GM21360 (cell line): Measurements from ENCODE around the gene NPAS3.

Experiments
- ATAC-seq: cut with Tn5 transposase; IDR thresholded peaks from one replicate; pipeline ENCODE4 v1.9.1; 2021; ENCODE audit warnings: mild to moderate bottlenecking, moderate library complexity; ENCODE audit not compliant: unreplicated experiment

NPAS3 gene

DNA sequence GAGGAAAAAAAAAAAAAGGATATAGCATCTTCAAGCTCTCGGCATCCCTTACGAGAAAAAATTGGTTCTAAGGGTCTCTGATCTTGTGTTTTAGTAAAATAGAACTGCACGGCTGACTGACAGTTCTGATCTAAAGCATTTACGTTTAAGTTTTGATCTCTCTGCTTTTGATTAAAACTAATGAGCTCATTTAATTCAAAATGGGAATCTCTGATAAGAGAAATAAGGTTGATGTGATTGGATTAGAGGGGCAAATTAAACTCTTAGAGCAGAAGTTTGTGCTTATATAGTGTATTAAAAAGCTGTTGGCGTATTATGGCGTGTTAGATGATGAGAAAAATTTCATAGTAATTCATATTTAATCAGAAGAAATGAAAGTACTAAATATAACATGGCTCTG lies 794.6 kb downstream of the NPAS3 start:
- no peak for ATAC-seq

DNA sequence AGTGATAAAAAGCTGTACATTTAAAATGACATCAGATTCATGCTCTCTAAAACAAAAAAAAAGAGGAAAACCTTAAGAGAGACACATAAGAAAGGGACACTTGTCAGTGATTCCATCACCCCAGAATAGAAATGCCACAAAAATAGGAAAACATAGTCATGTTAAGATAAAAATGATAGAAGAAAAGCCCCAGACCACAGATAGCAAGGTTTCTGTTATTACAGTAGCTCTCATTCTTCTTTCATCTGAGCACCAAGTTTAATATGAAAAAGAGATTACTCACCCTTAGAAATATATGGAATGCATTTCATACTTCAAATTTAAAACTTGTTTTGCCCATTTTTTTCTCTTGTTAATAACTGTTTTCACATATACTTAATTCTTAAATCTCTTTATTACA lies 795.0 kb downstream of the NPAS3 start:
- no peak for ATAC-seq

DNA sequence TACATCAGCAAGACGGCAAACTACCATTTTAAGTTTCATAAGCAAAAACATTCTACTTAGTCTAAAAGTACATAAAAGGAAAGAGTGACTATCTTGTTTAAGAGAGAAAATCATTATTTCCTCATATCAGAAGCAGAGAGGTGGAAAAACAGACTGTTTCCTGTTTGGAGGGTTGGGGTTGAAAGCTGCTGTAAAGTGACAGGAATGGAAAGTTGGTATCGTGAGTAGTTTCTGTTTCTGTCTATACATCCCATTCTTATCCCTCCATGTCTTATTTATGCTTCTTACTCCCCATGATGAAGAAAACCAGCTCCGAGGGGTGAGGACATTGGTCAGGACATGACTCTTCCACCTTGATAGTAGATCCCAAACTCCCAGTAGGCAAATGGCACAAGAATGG lies 795.7 kb downstream of the NPAS3 start:
- no peak for ATAC-seq

DNA sequence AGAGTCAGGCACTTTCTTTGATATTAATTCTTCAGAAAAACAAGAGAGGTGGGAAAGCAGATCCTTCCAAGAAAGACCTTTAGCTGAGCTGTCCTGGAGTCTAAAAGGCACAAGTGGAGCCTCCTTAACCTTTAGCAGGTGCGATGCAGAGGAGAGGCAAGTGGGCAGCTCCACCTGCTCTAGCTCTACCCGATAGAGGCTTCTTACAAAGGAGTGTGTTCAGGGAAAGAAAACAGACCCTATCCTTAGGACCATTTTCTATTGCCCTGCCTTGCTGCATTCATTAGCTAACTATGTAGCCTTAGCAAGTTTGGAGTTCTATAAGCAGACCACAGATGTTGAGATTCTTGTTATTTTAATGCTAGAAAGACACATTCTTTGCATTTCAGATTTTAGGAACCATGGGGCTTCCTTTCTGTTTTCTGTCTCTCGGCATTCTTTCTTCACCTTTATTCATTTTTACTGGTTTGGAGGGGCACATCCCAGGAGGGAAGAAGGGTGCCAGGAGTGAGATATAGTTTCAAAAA lies 797.7 kb downstream of the NPAS3 start:
- ATAC-seq: no peak

DNA sequence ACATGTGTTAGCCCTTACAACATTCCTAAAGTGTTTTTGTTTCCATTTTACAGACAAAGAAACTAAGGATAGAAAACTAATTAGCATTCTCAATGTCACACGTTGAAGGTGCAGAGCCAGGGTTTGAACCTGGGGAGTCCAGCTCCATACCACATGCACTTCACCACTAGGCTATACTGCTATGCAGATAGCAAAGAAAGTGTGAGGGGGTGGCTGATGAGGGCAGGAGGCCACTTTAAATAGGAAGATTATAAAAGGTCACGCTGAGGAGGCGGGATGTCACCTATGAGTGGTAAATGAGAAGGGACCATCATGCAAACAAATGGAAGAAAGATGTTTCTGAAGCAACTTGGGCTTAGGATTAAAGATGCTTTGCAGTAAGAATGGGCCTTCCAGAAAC lies 798.3 kb downstream of the NPAS3 start:
- ATAC-seq: no peak

DNA sequence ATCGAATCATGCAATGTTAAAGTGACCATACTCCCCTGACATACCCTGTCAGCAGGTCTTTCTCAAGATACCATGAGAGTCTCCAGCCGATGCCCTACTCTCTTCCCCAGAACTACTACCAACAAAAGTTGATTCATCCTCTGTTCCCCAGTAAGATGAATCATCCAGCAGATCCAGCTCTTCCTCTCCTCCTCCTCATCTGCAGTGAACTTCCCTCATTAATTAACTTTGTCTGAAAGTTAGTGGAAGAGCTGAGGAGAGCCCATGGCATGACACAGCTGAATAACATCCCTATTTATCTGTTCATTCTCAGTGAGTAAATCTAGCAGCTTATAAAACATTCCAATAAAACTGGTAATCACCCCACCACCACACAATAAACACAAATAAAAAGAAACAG lies 798.8 kb downstream of the NPAS3 start:
- no peak for ATAC-seq

DNA sequence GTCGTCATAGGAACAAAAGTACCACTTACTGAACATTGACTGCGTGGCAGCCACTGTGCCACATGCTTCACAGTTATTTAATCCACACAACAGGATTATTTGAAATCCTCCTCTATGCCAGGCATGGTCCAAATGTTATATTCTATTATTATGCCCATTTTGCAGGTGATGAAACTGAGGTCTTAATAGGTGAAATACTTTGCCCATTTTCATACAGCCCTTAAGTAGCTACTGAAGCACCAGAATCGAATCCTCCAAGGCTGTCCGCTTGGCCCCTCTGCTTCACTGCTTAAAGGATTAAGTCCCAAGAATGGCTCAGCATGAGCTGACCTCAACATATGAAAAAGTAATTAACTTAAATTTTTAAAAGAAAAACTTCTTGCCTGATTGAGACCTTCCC lies 799.4 kb downstream of the NPAS3 start:
- no peak for ATAC-seq

DNA sequence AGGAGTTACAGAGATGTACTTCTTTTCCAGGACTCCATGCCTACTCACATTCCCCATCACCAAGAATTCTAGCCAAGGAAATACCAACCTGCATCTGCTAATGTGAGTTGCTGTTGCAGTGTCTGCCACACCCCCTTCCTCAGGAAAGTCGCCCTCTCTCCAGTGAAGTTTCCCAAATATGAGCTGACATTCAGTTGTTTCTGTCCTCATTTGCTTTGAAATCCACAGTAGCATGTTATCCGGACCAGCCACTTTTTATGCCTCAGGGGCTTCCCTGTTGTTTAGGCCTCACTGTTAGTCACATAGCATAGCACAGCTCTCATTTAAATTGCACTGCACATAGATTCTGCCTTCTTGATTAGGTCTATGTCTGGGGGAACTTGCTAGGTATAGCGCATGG lies 799.8 kb downstream of the NPAS3 start:
- no peak for ATAC-seq

DNA sequence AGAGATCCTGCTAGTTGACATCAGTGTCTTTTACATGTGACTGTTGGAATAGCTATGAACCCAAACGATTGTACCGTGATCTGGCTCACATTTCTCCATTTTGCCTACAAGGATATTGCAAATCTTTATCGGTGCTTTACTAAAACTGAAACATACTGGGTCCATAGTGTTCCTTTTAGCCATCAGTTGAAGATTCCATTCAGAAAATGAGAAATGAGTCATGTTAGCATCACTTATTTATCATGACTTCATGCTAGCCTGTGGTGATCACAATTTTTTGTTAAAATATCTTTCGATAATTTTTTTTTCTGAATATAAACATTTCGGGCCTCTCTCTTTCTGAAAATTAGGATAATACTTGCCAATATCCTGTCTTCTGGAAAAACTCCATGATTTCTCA lies 801.9 kb downstream of the NPAS3 start:
- no peak for ATAC-seq

DNA sequence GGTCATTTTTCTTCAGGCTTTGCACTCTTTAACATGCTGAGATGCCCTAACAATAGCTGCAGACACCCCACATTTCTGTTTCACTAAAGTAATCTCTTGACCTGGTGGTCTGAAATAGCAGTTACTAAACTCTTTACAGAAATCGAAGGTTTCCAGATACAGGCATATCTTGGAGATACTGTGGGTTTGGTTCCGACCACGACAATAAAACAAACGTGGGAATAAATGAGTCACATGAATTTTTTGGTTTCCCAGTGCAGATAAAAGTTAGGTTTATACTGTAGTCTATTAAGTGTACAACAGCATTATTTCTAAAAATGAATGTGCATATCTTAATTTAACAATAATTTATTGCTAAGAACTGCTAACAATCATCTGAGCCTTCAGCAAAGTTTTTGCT lies 803.5 kb downstream of the NPAS3 start:
- no peak for ATAC-seq

DNA sequence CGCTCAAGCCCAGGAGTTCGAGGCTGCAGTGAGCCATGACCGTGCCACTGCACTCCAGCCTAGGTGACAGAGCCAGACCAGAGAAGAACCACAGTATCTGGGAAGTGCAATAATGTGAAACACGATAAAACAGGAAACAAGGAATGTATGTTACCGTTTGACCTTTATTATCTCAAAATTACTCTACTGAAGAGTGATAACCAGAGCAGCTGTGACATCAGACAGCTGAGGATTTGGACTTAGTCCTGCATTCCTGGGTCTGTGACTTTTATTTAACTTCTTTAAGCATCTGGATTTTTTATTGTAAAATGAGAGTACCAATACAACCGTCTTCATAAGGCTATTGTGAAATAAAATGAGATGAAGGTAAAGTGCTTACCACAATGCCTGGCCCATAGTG lies 806.5 kb downstream of the NPAS3 start:
- ATAC-seq: no peak

DNA sequence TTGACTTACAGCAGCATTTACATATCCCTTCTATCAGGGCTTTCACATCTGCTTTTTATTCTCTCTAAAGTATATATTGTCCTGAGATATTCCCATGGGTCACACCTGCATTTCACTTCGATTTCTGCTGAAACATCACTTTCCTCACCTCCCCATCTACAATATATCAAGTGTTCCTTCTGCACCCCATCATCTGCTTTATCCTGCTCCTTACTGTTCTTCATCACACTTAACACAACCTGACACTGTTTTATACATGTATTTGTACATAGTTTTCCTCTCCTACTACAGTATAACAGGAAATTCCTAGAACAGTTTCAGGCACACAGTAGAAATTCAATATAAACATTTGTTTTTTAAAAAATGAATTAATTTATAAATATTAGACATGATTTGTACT lies 809.1 kb downstream of the NPAS3 start:
- ATAC-seq: no peak

DNA sequence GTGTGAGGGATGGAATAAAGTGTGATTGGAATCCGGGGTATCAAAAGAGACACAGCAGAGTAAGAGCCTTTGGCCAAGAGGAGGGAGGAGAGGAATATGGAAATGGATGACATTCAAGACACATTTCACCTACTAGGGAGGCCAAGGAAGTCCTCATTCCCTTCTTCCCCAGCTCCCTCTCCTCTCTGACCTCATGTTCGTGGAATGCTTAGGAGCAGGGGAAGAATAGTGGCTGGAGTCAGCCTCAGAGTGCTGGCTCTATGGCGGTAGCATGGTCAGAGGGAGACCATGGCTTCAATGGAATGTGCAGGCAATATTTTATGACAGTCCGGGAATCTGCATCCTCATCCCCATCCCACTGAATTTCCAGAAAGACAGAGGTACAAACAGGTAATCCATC lies 815.6 kb downstream of the NPAS3 start:
- no peak for ATAC-seq

DNA sequence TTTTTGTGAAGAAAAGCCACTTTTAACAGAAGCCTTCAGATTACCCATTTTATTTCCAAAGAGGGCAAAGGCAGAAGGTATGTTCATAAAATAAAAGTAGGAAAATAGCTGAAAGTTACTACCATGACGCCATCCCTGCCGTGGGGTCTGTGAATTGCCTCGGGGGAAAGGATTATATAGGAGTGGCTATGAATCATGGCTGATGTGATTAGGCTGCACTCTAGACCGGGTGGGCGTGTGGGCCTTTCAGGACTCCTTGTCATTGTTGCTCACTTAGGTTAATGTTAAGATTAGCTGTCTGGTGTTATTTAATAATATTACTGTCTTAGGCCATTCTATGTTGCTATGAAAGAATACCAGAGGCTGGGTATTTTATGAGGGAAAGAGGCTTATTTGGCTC lies 816.7 kb downstream of the NPAS3 start:
- ATAC-seq: no peak

DNA sequence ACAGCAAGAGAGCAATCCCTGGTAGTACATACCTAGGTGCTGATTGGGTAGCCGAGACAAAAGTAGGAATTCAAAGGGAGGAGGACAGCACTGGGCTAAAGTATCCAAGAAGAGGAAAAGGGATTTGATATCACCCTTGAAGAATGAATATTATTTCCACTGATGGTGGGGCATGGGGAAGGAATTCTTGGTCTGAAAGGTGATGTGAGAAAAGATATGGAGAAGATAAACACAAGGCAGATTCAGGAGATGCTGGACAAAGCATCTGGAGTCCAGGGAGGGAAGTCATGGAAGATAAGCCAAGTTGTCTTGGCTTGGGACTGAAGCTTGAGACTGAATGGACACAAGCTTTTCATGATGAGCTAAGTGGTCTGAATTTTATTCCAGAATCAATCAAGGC lies 818.2 kb downstream of the NPAS3 start:
- no peak for ATAC-seq

DNA sequence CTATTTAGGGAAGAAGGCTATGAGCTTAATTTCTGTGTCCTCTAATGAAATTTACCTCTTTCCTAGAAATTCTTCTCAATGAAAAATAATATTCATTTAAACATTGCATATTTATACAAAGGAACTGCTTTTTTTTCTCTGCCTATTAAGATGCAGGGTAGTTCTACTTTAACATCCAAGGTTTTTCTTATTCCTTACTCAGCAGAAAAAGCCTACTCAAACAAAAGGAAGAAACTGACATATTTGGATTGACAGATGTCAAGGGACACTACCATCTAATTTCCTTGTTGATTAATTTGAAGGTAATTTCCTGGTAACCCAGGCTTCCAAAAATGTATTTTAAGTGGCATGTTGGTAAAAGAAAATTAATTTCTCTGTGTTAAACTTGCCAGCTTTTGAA lies 819.9 kb downstream of the NPAS3 start:
- ATAC-seq: no peak

DNA sequence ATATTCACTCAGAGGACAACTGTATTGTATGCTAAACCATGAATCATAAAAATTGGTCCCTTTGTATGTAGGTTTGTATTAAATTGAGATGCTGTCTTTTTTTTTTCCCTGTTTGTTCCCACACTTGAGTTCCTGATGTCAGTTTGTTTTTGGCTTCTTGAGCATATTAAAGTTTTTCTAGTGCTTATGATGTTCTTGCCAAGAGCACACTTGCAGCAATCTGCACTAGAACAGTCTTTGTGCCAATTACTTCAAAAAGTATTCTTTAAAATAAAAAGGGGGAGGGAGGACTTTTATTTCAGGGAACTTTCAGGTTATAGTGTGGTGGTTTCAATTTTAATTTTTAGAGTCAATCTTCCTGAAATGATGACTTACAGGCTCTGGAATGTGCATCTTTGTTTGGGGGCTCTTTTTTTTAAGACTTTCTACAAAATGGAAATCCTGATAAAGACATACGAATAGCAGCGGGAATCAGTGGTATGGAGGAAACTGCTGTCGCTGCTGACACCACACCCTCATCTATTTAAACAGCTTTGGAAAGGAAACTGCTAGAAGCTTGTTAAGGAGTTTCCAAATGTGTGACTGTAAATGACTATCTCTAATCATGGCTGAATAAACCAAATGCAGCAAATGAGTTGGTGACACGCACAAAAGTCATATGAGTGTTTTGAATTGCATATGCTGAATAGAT lies 823.6 kb downstream of the NPAS3 start:
- ATAC-seq: no peak

DNA sequence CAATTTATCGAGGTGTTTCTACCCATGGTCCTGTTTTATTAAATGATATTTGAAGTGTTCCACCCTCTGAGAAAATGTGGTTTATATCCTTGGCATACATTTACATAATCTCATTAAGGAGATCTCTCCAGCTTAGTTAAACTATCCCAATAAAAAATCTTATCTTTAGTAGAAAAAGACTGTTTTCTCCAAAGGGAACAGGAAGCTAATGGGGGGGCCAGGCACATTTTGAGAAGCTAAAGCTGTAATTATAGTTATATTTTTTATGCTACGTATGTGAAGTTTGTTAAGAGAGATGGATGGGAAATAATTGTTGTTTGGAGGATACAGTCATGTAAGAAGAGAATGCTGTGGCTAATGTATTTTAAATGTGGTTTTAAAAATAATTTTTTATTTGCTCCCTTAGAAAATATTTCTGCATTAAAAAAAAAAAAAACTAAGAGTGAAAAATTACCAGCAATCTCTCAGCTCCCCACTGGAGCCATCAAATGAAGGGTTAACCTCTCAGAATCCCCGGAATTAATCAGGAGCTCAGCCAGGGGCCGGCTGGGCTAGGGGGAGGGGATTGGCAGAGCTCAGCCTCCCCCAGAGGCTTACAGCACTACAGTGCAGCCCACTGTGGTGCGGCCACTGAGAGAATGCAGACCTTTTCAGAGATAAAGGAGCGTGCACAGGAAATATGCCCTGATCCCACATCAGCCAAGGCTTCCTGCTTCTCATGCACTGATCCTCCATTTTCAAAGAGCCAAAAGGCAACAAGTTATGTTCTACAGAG lies 826.4 kb downstream of the NPAS3 start:
- ATAC-seq: no peak

DNA sequence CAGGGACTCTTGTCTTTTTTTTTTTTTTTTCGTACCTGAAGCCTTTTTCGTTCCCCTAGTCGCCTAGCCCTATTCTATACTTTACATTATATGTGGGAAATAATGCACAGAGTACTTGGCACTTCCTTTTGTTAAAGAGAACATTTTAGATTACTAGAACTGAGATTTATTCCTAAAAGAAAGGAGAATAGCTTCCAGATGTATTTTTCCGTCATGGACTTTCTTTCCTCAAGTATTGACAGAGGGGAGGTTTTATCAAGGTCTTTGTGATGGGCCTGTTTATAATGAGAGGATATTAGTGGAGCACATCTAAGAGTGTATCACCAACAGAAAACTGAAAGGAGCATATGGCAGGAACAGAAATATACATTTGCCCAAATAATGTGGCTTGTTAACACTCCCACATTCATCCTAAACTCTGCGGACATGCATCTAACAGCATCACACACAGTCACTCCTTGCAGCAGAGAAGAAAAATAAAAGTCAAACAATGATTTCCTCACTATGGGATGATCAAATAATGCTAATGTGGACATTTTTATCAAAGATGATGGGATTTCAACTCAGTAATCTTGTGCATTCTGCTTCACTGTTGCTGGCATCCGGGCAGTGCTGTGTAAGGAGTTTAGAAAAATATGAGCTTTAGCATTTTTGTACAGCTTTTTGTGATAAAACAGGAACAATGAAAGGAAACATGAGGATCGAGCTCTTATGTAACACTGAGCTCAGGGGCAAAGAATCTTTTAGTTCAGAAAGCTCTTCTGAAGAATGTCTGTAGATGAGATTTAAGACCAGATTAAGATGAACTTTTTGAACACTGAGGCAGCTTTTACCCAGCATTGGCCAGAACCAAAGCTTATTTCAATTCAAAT lies 829.1 kb downstream of the NPAS3 start:
- ATAC-seq: no peak

DNA sequence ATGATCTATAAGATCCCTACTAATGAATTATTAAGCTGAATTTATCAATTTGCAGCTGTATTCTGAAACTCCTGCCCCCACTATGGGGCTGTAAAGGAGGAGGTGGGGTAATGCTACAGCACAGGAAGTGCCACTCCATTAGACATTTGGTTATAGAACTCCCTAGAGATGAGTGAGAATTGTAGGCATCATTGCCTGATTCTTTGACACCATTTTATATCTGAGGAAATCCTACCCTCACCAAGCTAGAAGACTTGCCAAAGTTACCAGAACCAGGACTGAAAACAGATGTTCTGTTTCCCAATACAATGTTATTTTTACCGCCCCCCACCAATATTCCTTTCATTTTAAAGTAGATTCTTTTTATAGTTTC lies 829.8 kb downstream of the NPAS3 start:
- no peak for ATAC-seq

DNA sequence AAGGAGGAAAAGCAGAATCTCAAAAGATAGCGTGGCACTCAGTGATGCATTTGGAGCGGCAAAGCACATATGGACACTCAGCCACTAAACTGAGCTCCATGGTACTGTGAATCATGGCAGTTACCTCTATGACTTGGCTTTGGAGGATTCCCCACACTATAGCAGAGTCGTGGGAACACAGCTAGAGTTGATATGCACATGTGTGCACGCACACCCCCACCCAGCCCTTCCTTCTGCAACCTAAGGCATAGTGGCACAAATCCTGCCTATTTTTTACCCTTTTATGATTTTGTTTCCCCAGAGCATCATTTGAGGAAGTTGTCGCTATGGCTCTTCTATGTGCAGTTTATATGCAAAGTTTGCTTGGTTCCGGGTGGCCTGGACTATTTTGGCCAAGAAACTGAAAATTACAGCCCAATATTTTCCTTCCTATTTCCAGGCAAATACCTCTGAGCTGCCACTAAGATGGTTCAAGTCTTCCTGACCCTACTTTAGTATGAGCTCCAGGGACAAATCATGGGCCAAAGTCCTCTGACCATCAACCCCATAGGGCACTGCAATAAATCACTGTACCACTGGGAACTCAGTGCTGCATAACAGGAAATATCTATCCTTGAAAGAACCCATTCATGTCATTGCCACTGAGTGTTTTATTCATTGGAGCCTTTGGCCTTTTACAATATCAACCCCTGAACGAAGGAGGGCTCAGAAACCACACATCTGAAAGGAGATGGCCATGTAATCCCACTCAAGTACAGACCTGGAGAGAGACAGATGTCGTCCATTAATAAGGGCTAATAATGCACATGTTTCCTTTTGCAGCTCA lies 834.7 kb downstream of the NPAS3 start:
- no peak for ATAC-seq
